Ishikawa (cell line): ENCODE measurements around the gene TIAM2.

ENCODE experiments used
- CEBPB ChIP-seq: IDR thresholded peaks from 2 replicates; pipeline ENCODE4 v1.6.1; 2012
- CREB1 ChIP-seq: IDR thresholded peaks from 2 replicates; pipeline ENCODE4 v1.6.1; 2012; ENCODE audit warnings: low read depth
- MAX ChIP-seq: IDR thresholded peaks from 2 replicates; pipeline ENCODE4 v1.6.1; 2012
- NFIC ChIP-seq: IDR thresholded peaks from 2 replicates; pipeline ENCODE4 v1.6.1; 2012
- RAD21 ChIP-seq: IDR thresholded peaks from 2 replicates; pipeline ENCODE4 v1.6.1; 2012; ENCODE audit warnings: low read depth
- TAF1 ChIP-seq: IDR thresholded peaks from 2 replicates; pipeline ENCODE4 v1.6.1; 2012; ENCODE audit warnings: low read depth, mild to moderate bottlenecking
- TEAD4 ChIP-seq: IDR thresholded peaks from 2 replicates; pipeline ENCODE4 v1.6.1; 2012
- YY1 ChIP-seq: IDR thresholded peaks from 2 replicates; pipeline ENCODE4 v1.6.1; 2012; ENCODE audit warnings: low read depth

GRCh38 chr6:155115893-155116570 lies 120.9 kb downstream of the TIAM2 start:
- TF ChIP-seq TEAD4 (no peak), YY1 (no peak), NFIC (no peak), TAF1 (no peak), MAX (no peak), CEBPB (no peak), RAD21 (no peak), CREB1 (no peak)
